ENCODE measurements around the gene TMC1.

DNA sequence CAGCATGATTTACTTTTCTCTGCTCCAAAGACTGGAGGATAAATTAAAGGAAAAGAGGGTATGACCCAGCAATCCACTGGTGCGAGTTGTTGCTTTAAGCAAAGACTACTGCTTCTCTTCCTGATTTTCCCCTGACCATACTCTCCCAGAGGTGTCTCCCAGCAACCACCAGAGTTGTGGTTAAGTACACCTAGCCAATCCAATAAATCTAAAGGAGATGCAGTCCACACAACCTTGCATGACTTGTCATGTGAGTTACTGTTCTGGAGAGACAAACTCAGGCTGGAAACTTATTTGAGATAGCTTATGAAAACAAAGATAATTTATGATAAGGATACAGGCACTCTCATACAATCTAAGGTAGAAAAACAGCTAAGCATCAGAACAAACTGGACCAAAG lies 11.9 kb downstream of the TMC1 start:
- TF ChIP-seq, protein P1, sequence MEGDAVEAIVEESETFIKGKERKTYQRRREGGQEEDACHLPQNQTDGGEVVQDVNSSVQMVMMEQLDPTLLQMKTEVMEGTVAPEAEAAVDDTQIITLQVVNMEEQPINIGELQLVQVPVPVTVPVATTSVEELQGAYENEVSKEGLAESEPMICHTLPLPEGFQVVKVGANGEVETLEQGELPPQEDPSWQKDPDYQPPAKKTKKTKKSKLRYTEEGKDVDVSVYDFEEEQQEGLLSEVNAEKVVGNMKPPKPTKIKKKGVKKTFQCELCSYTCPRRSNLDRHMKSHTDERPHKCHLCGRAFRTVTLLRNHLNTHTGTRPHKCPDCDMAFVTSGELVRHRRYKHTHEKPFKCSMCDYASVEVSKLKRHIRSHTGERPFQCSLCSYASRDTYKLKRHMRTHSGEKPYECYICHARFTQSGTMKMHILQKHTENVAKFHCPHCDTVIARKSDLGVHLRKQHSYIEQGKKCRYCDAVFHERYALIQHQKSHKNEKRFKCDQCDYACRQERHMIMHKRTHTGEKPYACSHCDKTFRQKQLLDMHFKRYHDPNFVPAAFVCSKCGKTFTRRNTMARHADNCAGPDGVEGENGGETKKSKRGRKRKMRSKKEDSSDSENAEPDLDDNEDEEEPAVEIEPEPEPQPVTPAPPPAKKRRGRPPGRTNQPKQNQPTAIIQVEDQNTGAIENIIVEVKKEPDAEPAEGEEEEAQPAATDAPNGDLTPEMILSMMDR (IDR thresholded peaks at IDR 0.05; ENCODE audit: low read depth, low read length, poor library complexity, severe bottlenecking) = no peak
- no peak for TF ChIP-seq EZH2phosphoT487 (IDR thresholded peaks at IDR 0.05; ENCODE audit: borderline replicate concordance, low read length)
